Ramos (cell line): ENCODE results near the gene CAPN11.
"Not testable (repeated sequence)": the region's sequence is repeated elsewhere in the genome, so short reads cannot be mapped to it uniquely, and the experiment has no call there.

Source experiments
- in situ Hi-C: fragments of 300-500 bp; cut with MboI; formaldehyde crosslinking; loops from one replicate; pipeline ENCODE4 v1.14.3; 2022; ENCODE audit warnings: low sequenced_read_pairs; ENCODE audit not compliant: unreplicated experiment

CAPN11 gene

GRCh38 chr6:44129841-44130322, 28.7 kb upstream of the CAPN11 start:
- in situ Hi-C loops, result no loop called here

- in situ Hi-C loops, result no loop called here
Measured at GRCh38 chr6:44131892-44132291, 26.7 kb upstream of the CAPN11 start.

- in situ Hi-C loops, result no loop called here
Measured at GRCh38 chr6:44132476-44132875, 26.1 kb upstream of the CAPN11 start.

- in situ Hi-C loops, result no loop called here
Measured at GRCh38 chr6:44133003-44133931, 25.4 kb upstream of the CAPN11 start.

GRCh38 chr6:44133981-44134711, 24.5 kb upstream of the CAPN11 start:
- in situ Hi-C loops, result no loop called here

GRCh38 chr6:44135173-44135758, 23.4 kb upstream of the CAPN11 start:
- in situ Hi-C loops, result no loop called here

- in situ Hi-C loops, result no loop called here
Measured at GRCh38 chr6:44135875-44136274, 22.7 kb upstream of the CAPN11 start.

GRCh38 chr6:44138717-44139350, 19.8 kb upstream of the CAPN11 start:
- in situ Hi-C loops, result no loop called here

- in situ Hi-C loops, result no loop called here
Measured at GRCh38 chr6:44139351-44139743, 19.3 kb upstream of the CAPN11 start.

GRCh38 chr6:44142835-44143234, 15.8 kb upstream of the CAPN11 start:
- in situ Hi-C loops, result no loop called here

GRCh38 chr6:44143731-44144130, 14.9 kb upstream of the CAPN11 start:
- in situ Hi-C loops, result no loop called here

GRCh38 chr6:44144536-44144935, 14.1 kb upstream of the CAPN11 start:
- in situ Hi-C loops, result not testable (repeated sequence)

GRCh38 chr6:44145839-44146238, 12.8 kb upstream of the CAPN11 start:
- in situ Hi-C loops, result no loop called here

GRCh38 chr6:44146685-44147084, 11.9 kb upstream of the CAPN11 start:
- in situ Hi-C loops, result no loop called here

GRCh38 chr6:44147256-44147655, 11.4 kb upstream of the CAPN11 start:
- in situ Hi-C loops, result no loop called here

- in situ Hi-C loops, result no loop called here
Measured at GRCh38 chr6:44148306-44148705, 10.3 kb upstream of the CAPN11 start.

- in situ Hi-C loops, result loop anchor here (5.0 to 25.0 kb wide), 2 partner anchors 62 to 188 kb away; partner anchors contain the start of gene SPATS1
Measured at GRCh38 chr6:44149369-44150012, 9.1 kb upstream of the CAPN11 start.

- in situ Hi-C loops, result loop anchor here (5.0 to 25.0 kb wide), 2 partner anchors 63 to 187 kb away; partner anchors contain the start of gene SPATS1
Measured at GRCh38 chr6:44150317-44150917, 8.2 kb upstream of the CAPN11 start.
